ENCODE results near the gene PLK3. TPM values are rescaled to one million over a fixed set of nuclear protein-coding genes. Genes with fewer than 3 reads are reported as not detected.

Gene PLK3
- total RNA-seq, 1 experiment from 2014 or later: 12.7 TPM

DNA sequence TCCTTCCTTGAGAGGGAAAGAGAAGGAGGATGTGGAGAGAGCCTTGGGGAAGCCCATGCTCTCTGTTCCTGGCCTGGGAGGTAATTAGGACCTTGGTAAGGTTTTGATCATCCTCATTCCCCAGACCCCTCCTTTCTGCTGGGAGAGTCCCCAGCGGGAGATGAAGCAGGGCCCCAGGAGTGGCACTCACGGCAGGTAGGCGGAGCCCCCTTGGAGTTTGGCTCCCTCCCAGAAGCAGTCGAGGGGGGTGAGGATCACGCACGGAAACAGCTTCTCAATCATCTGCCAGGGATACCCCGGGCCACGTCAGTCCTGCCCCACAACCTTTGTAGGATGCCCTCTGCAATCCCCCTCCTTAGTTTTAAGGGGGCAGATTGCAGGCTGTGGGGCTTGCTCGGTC is 31.3 kb downstream of the PLK3 start:
- POLR2A ChIA-PET (ENCODE audit: unreplicated experiment): no interaction called here

DNA sequence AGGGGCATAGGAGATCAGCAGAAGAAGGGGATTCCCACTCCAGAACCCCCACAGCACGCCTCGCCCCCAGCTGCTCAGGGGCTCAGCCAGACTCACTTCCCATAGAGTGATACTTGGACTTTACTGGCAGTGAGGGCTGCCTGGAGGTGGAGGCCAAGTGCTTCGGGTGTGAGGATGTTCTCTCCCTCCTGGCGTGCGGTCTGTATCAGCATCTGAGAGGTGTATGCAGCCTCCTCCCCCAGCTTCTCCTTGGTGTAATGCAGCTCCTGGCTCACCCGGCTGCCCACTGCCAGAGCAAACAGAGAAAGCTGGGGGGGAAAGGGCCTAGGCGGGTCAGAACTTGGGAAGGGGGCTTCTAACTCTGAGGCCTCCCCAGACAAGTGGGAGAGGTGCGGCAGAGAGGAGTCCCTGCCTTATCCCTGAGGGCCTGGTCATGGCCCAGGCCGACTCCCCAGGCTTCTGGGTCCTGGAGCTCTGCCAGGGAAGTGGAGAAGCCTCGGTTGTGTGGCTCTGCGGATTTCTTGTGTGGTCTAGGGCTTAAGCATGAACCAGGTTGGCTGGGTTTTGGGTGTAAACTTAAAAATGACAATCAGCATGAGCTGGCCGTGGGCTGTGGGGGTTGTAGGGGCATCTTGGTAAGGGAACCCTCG is 32.0 kb downstream of the PLK3 start:
- no peak for TF ChIP-seq EZH2 (IDR thresholded peaks at IDR 0.05; ENCODE audit: low read depth)
- TF ChIP-seq, protein P1, sequence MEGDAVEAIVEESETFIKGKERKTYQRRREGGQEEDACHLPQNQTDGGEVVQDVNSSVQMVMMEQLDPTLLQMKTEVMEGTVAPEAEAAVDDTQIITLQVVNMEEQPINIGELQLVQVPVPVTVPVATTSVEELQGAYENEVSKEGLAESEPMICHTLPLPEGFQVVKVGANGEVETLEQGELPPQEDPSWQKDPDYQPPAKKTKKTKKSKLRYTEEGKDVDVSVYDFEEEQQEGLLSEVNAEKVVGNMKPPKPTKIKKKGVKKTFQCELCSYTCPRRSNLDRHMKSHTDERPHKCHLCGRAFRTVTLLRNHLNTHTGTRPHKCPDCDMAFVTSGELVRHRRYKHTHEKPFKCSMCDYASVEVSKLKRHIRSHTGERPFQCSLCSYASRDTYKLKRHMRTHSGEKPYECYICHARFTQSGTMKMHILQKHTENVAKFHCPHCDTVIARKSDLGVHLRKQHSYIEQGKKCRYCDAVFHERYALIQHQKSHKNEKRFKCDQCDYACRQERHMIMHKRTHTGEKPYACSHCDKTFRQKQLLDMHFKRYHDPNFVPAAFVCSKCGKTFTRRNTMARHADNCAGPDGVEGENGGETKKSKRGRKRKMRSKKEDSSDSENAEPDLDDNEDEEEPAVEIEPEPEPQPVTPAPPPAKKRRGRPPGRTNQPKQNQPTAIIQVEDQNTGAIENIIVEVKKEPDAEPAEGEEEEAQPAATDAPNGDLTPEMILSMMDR (conservative IDR thresholded peaks at IDR 0.05): no peak
- H2AFZ ChIP-seq: no peak overlapping the region
- no peaks in the 10 kb centered on the region for H3K36me3 ChIP-seq (ENCODE audit: low read depth)
- H3K79me2 ChIP-seq (ENCODE audit: low read depth): no peaks in the 10 kb centered on the region
- no peaks in the 10 kb centered on the region for H3K9me3 ChIP-seq (ENCODE audit: insufficient read depth, low read depth)
- peaks cover 4% of the 10 kb centered on the region for H3F3A ChIP-seq (ENCODE audit: insufficient read depth, low read depth)
- no peaks in the 10 kb centered on the region for H3K27me3 ChIP-seq (ENCODE audit: insufficient read depth, low read depth)
- H3K4me3 ChIP-seq: no peak overlapping the region
- no peaks in the 10 kb centered on the region for H4K20me1 ChIP-seq (ENCODE audit: insufficient read depth)
- no peak overlapping the region for H3K27ac ChIP-seq
- DNase-seq: no peak
- CTCF ChIA-PET: interaction anchor here (0.6 kb wide), 1 partner anchor 735 kb away, joined by 3 read pairs; no protein-coding TSS in a partner anchor
- POLR2A ChIA-PET (ENCODE audit: unreplicated experiment): no interaction called here
- H3K9me2 ChIP-seq (ENCODE audit: insufficient read depth): no peaks in the 10 kb centered on the region
- no peak overlapping the region for H3K4me2 ChIP-seq
- BruUV-seq (replicated peaks): no TSS peak
- H3K4me1 ChIP-seq (replicated peaks; ENCODE audit: insufficient read depth): no peaks in the 10 kb centered on the region
- intact Hi-C loops (cut with micrococcal nuclease; ENCODE audit: unreplicated experiment): no loop called here

More for the DNA sequence above, 31.3 kb downstream of the PLK3 start:
- H3K4me3 ChIP-seq: no peak overlapping the region
- no peaks in the 10 kb centered on the region for H3K9me2 ChIP-seq (ENCODE audit: insufficient read depth)
- no TSS peak for BruUV-seq (replicated peaks)
- H3K36me3 ChIP-seq (ENCODE audit: low read depth): no peaks in the 10 kb centered on the region
- no peak overlapping the region for H3K4me2 ChIP-seq
- no peak overlapping the region for H2AFZ ChIP-seq
- no peaks in the 10 kb centered on the region for H3K27me3 ChIP-seq (ENCODE audit: insufficient read depth, low read depth)
- no peaks in the 10 kb centered on the region for H3K79me2 ChIP-seq (ENCODE audit: low read depth)
- no peaks in the 10 kb centered on the region for H3K9me3 ChIP-seq (ENCODE audit: insufficient read depth, low read depth)
- H3F3A ChIP-seq (ENCODE audit: insufficient read depth, low read depth): peaks cover 4% of the 10 kb centered on the region
- no peak for DNase-seq
- intact Hi-C loops (cut with micrococcal nuclease; ENCODE audit: unreplicated experiment): no loop called here
- TF ChIP-seq EZH2 (IDR thresholded peaks at IDR 0.05; ENCODE audit: low read depth): no peak
- TF ChIP-seq, protein P1 (conservative IDR thresholded peaks at IDR 0.05): no peak
- no peak overlapping the region for H3K27ac ChIP-seq
- CTCF ChIA-PET: no interaction called here
- no peaks in the 10 kb centered on the region for H4K20me1 ChIP-seq (ENCODE audit: insufficient read depth)
- H3K4me1 ChIP-seq (replicated peaks; ENCODE audit: insufficient read depth): no peaks in the 10 kb centered on the region

DNA sequence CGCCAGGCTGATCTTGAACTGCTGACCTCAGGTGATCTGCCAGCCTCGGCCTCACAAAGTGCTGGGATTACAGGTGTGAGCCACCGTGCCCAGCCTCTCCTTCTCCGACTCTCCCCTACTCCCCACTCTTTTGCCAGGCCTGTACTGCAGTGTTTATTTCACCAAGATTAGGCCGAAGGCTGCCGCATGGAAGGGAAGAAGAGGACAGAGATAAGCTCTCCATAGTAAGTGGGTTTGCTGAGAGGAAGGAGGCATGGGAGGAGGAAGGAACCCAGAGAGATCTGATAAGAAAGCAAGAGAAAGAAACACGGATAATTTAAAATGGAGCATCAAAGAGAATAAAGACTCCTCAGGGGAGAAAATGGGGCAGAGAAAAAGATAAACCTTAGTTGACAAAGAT is 34.2 kb downstream of the PLK3 start:
- Histone ChIP-seq H3K4me1 (replicated peaks; ENCODE audit: insufficient read depth) (no peaks in the 10 kb centered on the region), H3K9me2 (ENCODE audit: insufficient read depth) (no peaks in the 10 kb centered on the region), H2AFZ (no peak overlapping the region), H3K4me3 (no peak overlapping the region), H3F3A (ENCODE audit: insufficient read depth, low read depth) (peaks cover 4% of the 10 kb centered on the region), H3K4me2 (no peak overlapping the region), H3K9me3 (ENCODE audit: insufficient read depth, low read depth) (no peaks in the 10 kb centered on the region), H4K20me1 (ENCODE audit: insufficient read depth) (no peaks in the 10 kb centered on the region), H3K79me2 (ENCODE audit: low read depth) (no peaks in the 10 kb centered on the region), H3K27me3 (ENCODE audit: insufficient read depth, low read depth) (no peaks in the 10 kb centered on the region), H3K36me3 (ENCODE audit: low read depth) (no peaks in the 10 kb centered on the region), H3K27ac (no peak overlapping the region)
- BruUV-seq (replicated peaks): no TSS peak
- intact Hi-C loops (cut with micrococcal nuclease; ENCODE audit: unreplicated experiment): no loop called here
- CTCF ChIA-PET: interaction anchor here (0.6 to 0.7 kb wide), 2 partner anchors 66 to 104 kb away, joined by 3 to 8 read pairs; no protein-coding TSS in a partner anchor
- POLR2A ChIA-PET (ENCODE audit: unreplicated experiment): interaction anchor here (0.6 kb wide), 1 partner anchor 93 kb away, joined by 29 read pairs; no protein-coding TSS in a partner anchor
- DNase-seq: no peak
- TF ChIP-seq, protein P1 (conservative IDR thresholded peaks at IDR 0.05): no peak
- TF ChIP-seq EZH2 (IDR thresholded peaks at IDR 0.05; ENCODE audit: low read depth): no peak

All from PC-9 (cell line).